ENCODE measurements around the gene NFIX.

GRCh38 chr19:12956446-12957388 lies 38.6 kb upstream of the NFIX start, which contains the start of gene GADD45GIP1:
- TF ChIP-seq, protein P1, sequence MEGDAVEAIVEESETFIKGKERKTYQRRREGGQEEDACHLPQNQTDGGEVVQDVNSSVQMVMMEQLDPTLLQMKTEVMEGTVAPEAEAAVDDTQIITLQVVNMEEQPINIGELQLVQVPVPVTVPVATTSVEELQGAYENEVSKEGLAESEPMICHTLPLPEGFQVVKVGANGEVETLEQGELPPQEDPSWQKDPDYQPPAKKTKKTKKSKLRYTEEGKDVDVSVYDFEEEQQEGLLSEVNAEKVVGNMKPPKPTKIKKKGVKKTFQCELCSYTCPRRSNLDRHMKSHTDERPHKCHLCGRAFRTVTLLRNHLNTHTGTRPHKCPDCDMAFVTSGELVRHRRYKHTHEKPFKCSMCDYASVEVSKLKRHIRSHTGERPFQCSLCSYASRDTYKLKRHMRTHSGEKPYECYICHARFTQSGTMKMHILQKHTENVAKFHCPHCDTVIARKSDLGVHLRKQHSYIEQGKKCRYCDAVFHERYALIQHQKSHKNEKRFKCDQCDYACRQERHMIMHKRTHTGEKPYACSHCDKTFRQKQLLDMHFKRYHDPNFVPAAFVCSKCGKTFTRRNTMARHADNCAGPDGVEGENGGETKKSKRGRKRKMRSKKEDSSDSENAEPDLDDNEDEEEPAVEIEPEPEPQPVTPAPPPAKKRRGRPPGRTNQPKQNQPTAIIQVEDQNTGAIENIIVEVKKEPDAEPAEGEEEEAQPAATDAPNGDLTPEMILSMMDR (IDR thresholded peaks at IDR 0.05): no peak
- TF ChIP-seq POLR2A (IDR thresholded peaks at IDR 0.05): peak; percentile 34 to 61
- TF ChIP-seq EP300 (IDR thresholded peaks at IDR 0.05): no peak
